Upper lobe of left lung (tissue), 4 donors: ENCODE results near the gene CARM1.

Source experiments
- CTCF ChIP-seq, 6 experiments: fragments of 450-650 bp in 4 of 6; fragments of 200-600 bp in 2 of 6; sonication (generic) in 2 of 6; IDR thresholded peaks; one replicate each; pipeline ENCODE4 v1.5.1; 2016 to 2019; ENCODE audit warnings: antibody characterized with exemption in 6 of 6
- POLR2A ChIP-seq, 4 donors: fragments of 450-650 bp; IDR thresholded peaks; one replicate each; pipeline ENCODE4 v1.5.1; 2016 to 2017; ENCODE audit warnings: antibody characterized with exemption in 4 of 4, mild to moderate bottlenecking in 2 of 4

DNA sequence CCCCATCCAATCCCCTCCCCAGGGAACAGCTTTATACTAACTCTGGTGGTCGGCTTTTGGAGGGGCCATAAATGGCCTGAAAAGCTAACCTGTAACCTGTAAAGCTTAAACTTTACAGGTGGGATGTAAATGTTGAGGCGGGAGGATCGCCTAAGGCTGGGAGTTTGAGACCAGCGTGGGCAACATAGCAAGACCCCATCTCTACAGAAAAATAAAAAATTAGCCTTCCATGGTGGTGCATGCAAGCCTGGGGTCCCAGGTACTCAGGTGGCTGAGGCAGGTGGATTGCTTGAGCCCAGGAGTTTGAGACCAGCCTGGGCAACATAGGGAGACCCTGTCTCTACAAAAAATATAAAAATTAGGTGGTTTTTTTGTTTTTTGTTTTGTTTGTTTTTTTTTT lies 18.5 kb downstream of the CARM1 start:
- TF ChIP-seq POLR2A (IDR thresholded peaks at IDR 0.05) (no peak), CTCF (IDR thresholded peaks at IDR 0.05) (no peak)
